ENCODE data around the gene NCF2. TPM values are rescaled to one million over a fixed set of nuclear protein-coding genes. Genes with fewer than 3 reads are reported as not detected.

NCF2 gene
- total and polyA plus RNA-seq, 4 donors = 38.7 to 193 (median 74.3) TPM

DNA sequence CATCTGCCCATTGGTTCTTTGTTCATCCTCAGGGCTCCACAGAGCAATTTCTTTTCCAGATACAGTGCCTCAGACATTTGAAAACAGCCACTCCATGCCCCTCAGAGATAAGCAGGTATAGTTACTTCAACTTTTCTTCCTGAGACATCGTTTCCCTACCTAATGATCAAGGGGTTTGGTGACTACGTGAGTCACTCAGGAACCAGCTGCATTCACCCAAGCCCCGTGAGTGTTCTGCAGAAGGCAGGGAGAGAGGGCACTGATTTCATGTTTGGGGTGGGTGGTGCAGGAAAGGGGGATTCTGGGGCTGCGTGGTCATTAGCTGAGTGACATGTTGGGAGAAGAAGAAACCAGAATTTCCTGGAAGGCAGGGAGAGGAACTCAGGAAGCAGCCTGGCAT lies 25.0 kb downstream of the NCF2 start:
- Histone ChIP-seq H3K36me3 (ENCODE audit: control insufficient read depth in 4 of 4, insufficient read depth in 4 of 4, low read length in 4 of 4) (peaks cover 0 to 10% (median 0%) of the 10 kb centered on the region in 4 donors), H3K9me3 (ENCODE audit: control insufficient read depth in 4 of 4, insufficient read depth in 3 of 4, low read length in 3 of 4) (no peaks in the 10 kb centered on the region), H3K4me1 (ENCODE audit: control insufficient read depth in 5 of 5, insufficient read depth in 5 of 5, low read length in 5 of 5) (peaks cover 0 to 3% (median 0%) of the 10 kb centered on the region in 5 donors), H3K27me3 (ENCODE audit: control insufficient read depth in 3 of 3, insufficient read depth in 3 of 3, low read length in 2 of 3) (no peaks in the 10 kb centered on the region), H3K27ac (ENCODE audit: low read depth in 1 of 2, low read length in 1 of 2) (no peak overlapping the region), H3K4me3 (no peak overlapping the region), H3K9ac (ENCODE audit: insufficient read depth in 1 of 2, low read length in 2 of 2) (no peak overlapping the region)
- no peak for ATAC-seq (ENCODE audit: insufficient read depth, low FRiP score)
- no peak for TF ChIP-seq CTCF (IDR thresholded peaks at IDR 0.05; ENCODE audit: control extremely low read depth, extremely low read depth)
- DNase-seq = no peak
- WGBS, 2 donors = 42 to 57% methylated on average over 4 of the region's 4 CpGs

DNA sequence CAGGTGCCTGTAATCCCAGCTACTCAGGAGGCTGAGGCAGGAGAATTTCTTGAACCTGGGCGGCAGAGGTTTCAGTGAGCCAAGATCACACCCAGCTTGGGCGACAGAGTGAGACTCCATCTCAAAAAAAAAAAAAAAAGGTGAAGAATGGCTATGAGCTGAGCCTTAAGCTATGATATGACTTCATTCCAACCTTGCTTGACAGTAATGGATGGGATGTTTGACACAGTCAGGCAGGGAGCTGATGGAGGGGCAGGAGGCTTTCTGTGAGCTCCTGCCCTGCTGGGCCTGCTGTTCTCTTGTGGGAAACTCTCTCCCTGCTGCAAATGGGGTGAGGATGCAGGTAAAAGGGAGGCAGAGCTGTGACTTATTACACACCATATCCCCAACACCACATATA lies 27.6 kb downstream of the NCF2 start:
- no peaks in the 10 kb centered on the region for H3K9me3 ChIP-seq (ENCODE audit: control insufficient read depth in 4 of 4, insufficient read depth in 3 of 4, low read length in 3 of 4)
- H3K9ac ChIP-seq (ENCODE audit: insufficient read depth in 1 of 2, low read length in 2 of 2) = no peak overlapping the region
- H3K36me3 ChIP-seq (ENCODE audit: control insufficient read depth in 4 of 4, insufficient read depth in 4 of 4, low read length in 4 of 4) = peaks cover 0 to 10% (median under 1%) of the 10 kb centered on the region in 4 donors
- no peaks in the 10 kb centered on the region for H3K27me3 ChIP-seq (ENCODE audit: control insufficient read depth in 3 of 3, insufficient read depth in 3 of 3, low read length in 2 of 3)
- H3K27ac ChIP-seq (ENCODE audit: low read depth in 1 of 2, low read length in 1 of 2) = no peak overlapping the region
- DNase-seq (no peak), ATAC-seq (ENCODE audit: insufficient read depth, low FRiP score) (no peak)
- 71 to 93% methylated on average over 2 of the region's 2 CpGs for WGBS, 2 donors
- TF ChIP-seq CTCF (IDR thresholded peaks at IDR 0.05; ENCODE audit: control extremely low read depth, extremely low read depth) = no peak
- H3K4me3 ChIP-seq = no peak overlapping the region
- H3K4me1 ChIP-seq (ENCODE audit: control insufficient read depth in 5 of 5, insufficient read depth in 5 of 5, low read length in 5 of 5) = no peaks in the 10 kb centered on the region

GRCh38 chr1:183559061-183559460 lies 31.2 kb downstream of the NCF2 start:
- Histone ChIP-seq H3K9me3 (ENCODE audit: control insufficient read depth in 4 of 4, insufficient read depth in 3 of 4, low read length in 3 of 4) (no peaks in the 10 kb centered on the region), H3K36me3 (ENCODE audit: control insufficient read depth in 4 of 4, insufficient read depth in 4 of 4, low read length in 4 of 4) (peaks cover 0 to 15% (median 6%) of the 10 kb centered on the region in 4 donors), H3K9ac (ENCODE audit: insufficient read depth in 1 of 2, low read length in 2 of 2) (no peak overlapping the region), H3K27ac (ENCODE audit: low read depth in 1 of 2, low read length in 1 of 2) (no peak overlapping the region), H3K27me3 (ENCODE audit: control insufficient read depth in 3 of 3, insufficient read depth in 3 of 3, low read length in 2 of 3) (no peaks in the 10 kb centered on the region), H3K4me1 (ENCODE audit: control insufficient read depth in 5 of 5, insufficient read depth in 5 of 5, low read length in 5 of 5) (no peaks in the 10 kb centered on the region), H3K4me3 (no peak overlapping the region)
- TF ChIP-seq CTCF (IDR thresholded peaks at IDR 0.05; ENCODE audit: control extremely low read depth, extremely low read depth) = no peak
- DNase-seq (no peak), ATAC-seq (ENCODE audit: insufficient read depth, low FRiP score) (no peak)

DNA sequence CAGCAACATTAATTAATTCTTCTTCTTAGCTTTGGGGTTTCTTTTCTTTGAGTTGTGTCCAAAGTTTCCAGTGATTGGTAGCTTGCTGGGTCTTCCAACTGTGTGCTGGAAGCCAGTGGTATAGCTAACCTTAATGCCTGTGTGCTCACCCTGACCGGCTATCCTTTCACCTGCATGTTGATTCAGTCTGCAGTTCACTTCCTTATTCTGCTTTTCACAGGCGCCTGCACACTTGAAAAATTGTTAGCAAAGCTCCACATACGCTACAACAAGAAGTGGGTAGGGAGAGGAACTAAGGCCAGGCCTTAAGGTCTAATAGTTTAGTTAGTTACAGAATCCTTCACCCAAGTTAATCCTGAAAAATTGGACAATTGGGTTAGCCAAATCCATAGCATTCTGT lies 35.7 kb downstream of the NCF2 start:
- peaks cover 10 to 25% (median 22%) of the 10 kb centered on the region in 4 donors for H3K36me3 ChIP-seq (ENCODE audit: control insufficient read depth in 4 of 4, insufficient read depth in 4 of 4, low read length in 4 of 4)
- WGBS, 2 donors = 43 to 60% methylated on average over 3 of the region's 3 CpGs
- H3K4me3 ChIP-seq = no peak overlapping the region
- no peak overlapping the region for H3K9ac ChIP-seq (ENCODE audit: insufficient read depth in 1 of 2, low read length in 2 of 2)
- H3K27me3 ChIP-seq (ENCODE audit: control insufficient read depth in 3 of 3, insufficient read depth in 3 of 3, low read length in 2 of 3) = no peaks in the 10 kb centered on the region
- H3K27ac ChIP-seq (ENCODE audit: low read depth in 1 of 2, low read length in 1 of 2) = no peak overlapping the region
- TF ChIP-seq CTCF (IDR thresholded peaks at IDR 0.05; ENCODE audit: control extremely low read depth, extremely low read depth) = no peak
- H3K9me3 ChIP-seq (ENCODE audit: control insufficient read depth in 4 of 4, insufficient read depth in 3 of 4, low read length in 3 of 4) = no peaks in the 10 kb centered on the region
- H3K4me1 ChIP-seq (ENCODE audit: control insufficient read depth in 5 of 5, insufficient read depth in 5 of 5, low read length in 5 of 5) = no peaks in the 10 kb centered on the region
- DNase-seq (no peak), ATAC-seq (ENCODE audit: insufficient read depth, low FRiP score) (no peak)
